ENCODE data around the gene ENGASE. TPM values are rescaled to one million over a fixed set of nuclear protein-coding genes. Genes with fewer than 3 reads are reported as not detected.

ENGASE gene
- total and polyA plus RNA-seq, 7 donors: 7.5 to 80.8 (median 26.7) TPM

DNA sequence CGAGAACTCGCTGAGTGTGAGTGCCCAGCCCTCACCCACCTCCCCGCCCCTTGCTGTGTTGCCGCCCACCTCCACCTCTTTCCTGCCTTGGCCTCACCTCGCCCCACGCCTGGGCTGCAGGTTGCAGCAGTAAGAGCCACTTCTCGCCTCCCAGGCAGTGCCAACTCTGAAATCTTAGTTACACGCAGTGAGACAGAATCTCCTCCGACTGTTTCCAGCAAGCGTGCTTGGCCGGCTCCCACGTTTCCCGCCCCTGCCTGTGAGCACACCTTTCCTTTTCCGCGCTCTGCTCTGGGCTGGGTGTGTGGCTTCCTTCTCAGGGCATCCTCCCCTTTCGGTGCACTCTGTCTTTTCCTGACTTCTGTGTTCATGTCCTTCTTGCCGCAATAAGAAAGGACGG, 5.7 kb downstream of the ENGASE start:
- Histone ChIP-seq H3K36me3 (ENCODE audit: insufficient read depth in 1 of 2, low read depth in 1 of 2) (peaks cover 14 to 76% of the 10 kb centered on the region in 2 donors), H3K9me3 (no peaks in the 10 kb centered on the region), H3K27me3 (ENCODE audit: insufficient read depth in 3 of 3, low read length in 2 of 3) (no peaks in the 10 kb centered on the region), H3K27ac (peak overlapping the region; percentile 18), H3K4me1 (peaks cover 37% of the 10 kb centered on the region), H3K4me3 (no peak overlapping the region)
- TF ChIP-seq, protein P1, sequence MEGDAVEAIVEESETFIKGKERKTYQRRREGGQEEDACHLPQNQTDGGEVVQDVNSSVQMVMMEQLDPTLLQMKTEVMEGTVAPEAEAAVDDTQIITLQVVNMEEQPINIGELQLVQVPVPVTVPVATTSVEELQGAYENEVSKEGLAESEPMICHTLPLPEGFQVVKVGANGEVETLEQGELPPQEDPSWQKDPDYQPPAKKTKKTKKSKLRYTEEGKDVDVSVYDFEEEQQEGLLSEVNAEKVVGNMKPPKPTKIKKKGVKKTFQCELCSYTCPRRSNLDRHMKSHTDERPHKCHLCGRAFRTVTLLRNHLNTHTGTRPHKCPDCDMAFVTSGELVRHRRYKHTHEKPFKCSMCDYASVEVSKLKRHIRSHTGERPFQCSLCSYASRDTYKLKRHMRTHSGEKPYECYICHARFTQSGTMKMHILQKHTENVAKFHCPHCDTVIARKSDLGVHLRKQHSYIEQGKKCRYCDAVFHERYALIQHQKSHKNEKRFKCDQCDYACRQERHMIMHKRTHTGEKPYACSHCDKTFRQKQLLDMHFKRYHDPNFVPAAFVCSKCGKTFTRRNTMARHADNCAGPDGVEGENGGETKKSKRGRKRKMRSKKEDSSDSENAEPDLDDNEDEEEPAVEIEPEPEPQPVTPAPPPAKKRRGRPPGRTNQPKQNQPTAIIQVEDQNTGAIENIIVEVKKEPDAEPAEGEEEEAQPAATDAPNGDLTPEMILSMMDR (IDR thresholded peaks at IDR 0.05): no peak
- WGBS, 3 donors: 84 to 90% (median 87%) methylated on average over 18 of the region's 18 CpGs
- DNase-seq: peak in 1 of 2 donors; percentile 41
- intact Hi-C loops (cut with DNase I): loop anchor here in 1 of 2 donors (5.0 kb wide), 2 partner anchors 33 to 227 kb away; no protein-coding TSS in a partner anchor
- no peak for ATAC-seq

DNA sequence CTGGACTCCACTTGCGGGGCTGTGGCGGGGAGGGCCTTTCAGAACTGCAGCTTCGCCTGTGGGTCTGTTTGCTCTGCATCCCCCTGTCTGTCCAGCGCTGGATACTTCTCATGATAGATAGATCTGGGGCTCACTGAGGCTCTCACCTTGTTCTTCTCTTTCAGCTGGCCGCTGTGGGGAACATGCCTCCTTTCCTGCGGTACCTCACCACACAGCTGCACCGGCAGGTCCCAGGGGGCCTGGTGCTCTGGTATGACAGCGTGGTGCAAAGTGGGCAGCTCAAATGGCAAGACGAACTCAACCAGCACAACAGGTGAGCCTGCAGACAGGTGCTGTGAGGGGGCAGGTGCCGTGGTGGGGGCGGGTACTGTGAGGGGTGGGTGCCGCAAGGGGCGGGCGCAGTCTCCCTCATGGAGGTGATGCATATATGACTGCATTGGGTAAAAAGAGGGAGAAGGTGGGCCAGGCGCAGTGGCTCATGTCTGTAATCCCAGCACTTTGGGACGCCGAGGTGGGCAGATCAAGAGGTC, 6.2 kb downstream of the ENGASE start:
- Histone ChIP-seq H3K9me3 (no peaks in the 10 kb centered on the region), H3K27ac (no peak overlapping the region), H3K4me1 (peaks cover 36% of the 10 kb centered on the region), H3K27me3 (ENCODE audit: insufficient read depth in 3 of 3, low read length in 2 of 3) (no peaks in the 10 kb centered on the region), H3K36me3 (ENCODE audit: insufficient read depth in 1 of 2, low read depth in 1 of 2) (peaks cover 16 to 81% of the 10 kb centered on the region in 2 donors), H3K4me3 (no peak overlapping the region)
- WGBS, 3 donors: 90 to 97% (median 90%) methylated on average over 15 to 17 of the region's 17 CpGs
- DNase-seq (peak; percentile 9 to 32), ATAC-seq (no peak)
- TF ChIP-seq, protein P1 (IDR thresholded peaks at IDR 0.05): no peak
- intact Hi-C loops (cut with DNase I): loop anchor here in 1 of 2 donors (5.0 kb wide), 2 partner anchors 34 to 226 kb away; no protein-coding TSS in a partner anchor

DNA sequence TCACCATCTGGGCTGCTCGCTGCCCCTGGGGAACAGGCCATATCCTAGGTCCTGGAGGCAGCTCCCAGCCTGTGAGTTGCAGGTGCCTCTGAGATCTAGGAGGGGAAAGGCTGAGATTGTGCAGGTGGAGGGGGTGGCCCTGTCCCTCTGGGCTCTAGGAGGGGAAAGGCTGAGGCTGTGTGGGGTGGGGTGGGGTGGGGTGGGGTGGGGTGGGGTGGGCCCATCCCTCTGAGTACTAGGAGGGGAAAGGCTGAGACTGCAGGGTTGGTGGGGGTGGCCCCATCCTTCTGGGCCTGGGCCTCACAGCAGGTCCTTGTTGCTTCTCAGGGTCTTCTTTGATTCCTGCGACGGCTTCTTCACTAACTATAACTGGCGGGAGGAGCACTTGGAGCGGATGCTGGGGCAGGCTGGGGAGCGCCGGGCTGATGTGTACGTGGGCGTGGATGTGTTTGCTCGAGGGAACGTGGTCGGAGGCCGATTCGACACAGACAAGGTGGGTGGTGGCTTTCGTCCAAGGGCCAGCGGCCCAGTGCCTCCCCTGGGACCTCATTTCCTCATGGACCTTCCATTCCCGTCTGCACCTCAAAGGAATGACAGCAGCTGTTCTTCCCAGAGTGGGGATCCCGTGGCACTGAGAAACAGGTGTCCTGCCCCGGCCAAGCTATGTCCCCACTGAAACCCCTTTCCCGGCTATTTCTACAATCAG, 7.1 kb downstream of the ENGASE start:
- Histone ChIP-seq H3K9me3 (no peaks in the 10 kb centered on the region), H3K27me3 (ENCODE audit: insufficient read depth in 3 of 3, low read length in 2 of 3) (no peaks in the 10 kb centered on the region), H3K4me1 (peaks cover 27% of the 10 kb centered on the region), H3K36me3 (ENCODE audit: insufficient read depth in 1 of 2, low read depth in 1 of 2) (peaks cover 16 to 90% of the 10 kb centered on the region in 2 donors), H3K27ac (no peak overlapping the region), H3K4me3 (no peak overlapping the region)
- peak; percentile 17 to 37 for DNase-seq
- ATAC-seq: peak in 2 of 4 donors; percentile 4 to 7
- 37 to 57% (median 43%) methylated on average over 20 of the region's 20 CpGs for WGBS, 3 donors
- TF ChIP-seq, protein P1 (IDR thresholded peaks at IDR 0.05): no peak
- intact Hi-C loops (cut with DNase I): loop anchor here (2.0 to 5.0 kb wide), 4 partner anchors 19 to 226 kb away; no protein-coding TSS in a partner anchor

DNA sequence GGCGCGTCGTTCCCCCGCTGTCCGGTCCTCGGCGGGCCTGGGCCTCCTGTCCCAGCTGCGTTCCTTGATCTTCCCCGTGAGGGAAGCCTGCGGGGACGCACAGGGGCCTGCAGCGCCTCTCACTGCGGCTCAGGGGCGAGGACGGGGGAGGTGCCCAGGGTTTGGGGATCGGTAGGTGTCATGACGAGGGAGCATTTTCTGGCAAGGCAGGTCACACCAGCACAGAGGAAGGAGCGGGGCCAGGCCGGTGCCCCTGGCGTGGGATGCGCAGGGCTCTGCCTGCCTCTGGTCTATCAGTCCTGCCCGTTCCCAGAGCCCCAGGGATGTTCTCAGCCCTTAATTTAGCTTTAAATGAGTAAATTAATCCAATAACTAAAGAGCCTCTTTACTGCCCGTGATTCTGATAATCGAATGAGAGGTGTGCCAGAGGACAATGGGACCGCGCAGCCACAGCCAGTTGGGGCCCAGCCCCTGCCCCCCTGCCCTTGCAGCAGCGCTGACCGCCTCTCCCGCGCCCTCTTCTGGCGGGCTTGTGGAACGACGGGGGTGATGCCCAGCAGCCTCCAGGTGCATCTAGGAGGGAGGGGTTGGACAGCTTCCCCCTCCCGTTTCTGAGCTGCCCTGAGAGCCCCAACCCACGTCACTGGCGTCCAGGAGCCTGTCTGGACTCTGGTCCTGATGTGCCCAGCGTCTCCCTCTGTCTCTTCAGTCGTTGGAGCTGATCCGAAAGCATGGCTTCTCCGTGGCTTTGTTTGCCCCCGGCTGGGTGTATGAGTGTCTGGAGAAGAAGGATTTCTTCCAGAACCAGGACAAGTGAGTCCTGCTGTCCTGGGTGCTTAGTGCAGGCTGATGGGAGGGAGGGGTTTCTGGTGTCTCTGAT, 7.9 kb downstream of the ENGASE start:
- Histone ChIP-seq H3K36me3 (ENCODE audit: insufficient read depth in 1 of 2, low read depth in 1 of 2) (peaks cover 16 to 94% of the 10 kb centered on the region in 2 donors), H3K9me3 (no peaks in the 10 kb centered on the region), H3K27ac (no peak overlapping the region), H3K27me3 (ENCODE audit: insufficient read depth in 3 of 3, low read length in 2 of 3) (no peaks in the 10 kb centered on the region), H3K4me1 (peaks cover 21% of the 10 kb centered on the region), H3K4me3 (no peak overlapping the region)
- intact Hi-C loops (cut with DNase I): loop anchor here (2.0 to 5.0 kb wide), 4 partner anchors 20 to 225 kb away; no protein-coding TSS in a partner anchor
- DNase-seq (peak; percentile 35 to 76), ATAC-seq (peak in 3 of 4 donors; percentile 56 to 65 (median 57))
- TF ChIP-seq, protein P1 (IDR thresholded peaks at IDR 0.05): peak; percentile 74
- 55 to 66% (median 58%) methylated on average over 41 of the region's 41 CpGs for WGBS, 3 donors

Measured in psoas muscle (tissue), 8 donors.